MCF 10A (cell line): Measurements from ENCODE around the gene WFS1. TPM values are rescaled to one million over a fixed set of nuclear protein-coding genes. Genes with fewer than 3 reads are reported as not detected.

ENCODE experiments used
- BruUV-seq: library from RNA; stranded (reverse); fragments of 400-500 nt; replicated peaks from 2 replicates; lab custom pipeline; 2021; lab: Mats Ljungman, UMichigan
- CTCF ChIA-PET: fragments of 300-600 bp; sonication (Branson Sonifier 250); formaldehyde crosslinking; extraction: SDS; loops from one replicate; lab custom pipeline; 2021; ENCODE audit warnings: antibody characterized with exemption, inconsistent platforms; lab: Yijun Ruan, JAX
- POLR2A ChIA-PET: fragments of 300-600, 350-650 bp; sonication (Branson Sonifier 250); formaldehyde crosslinking; extraction: SDS; loops from one replicate; lab custom pipeline; 2020; ENCODE audit warnings: antibody characterized with exemption, inconsistent platforms; lab: Yijun Ruan, JAX
- DNase-seq: peaks from one replicate; pipeline ENCODE4 v3.0.0-alpha.2; 2018; ENCODE audit not compliant: unreplicated experiment
- H3K27ac Mint-ChIP-seq: one replicate; pipeline ENCODE4 v1.8.0; 2022; ENCODE audit warnings: mild to moderate bottlenecking, low read depth, mixed read lengths; ENCODE audit not compliant: unreplicated experiment
- H3K27me3 Mint-ChIP-seq: one replicate; pipeline ENCODE4 v1.8.0; 2022; ENCODE audit warnings: mixed read lengths; ENCODE audit not compliant: insufficient read depth, unreplicated experiment
- H3K36me3 Mint-ChIP-seq: one replicate; pipeline ENCODE4 v1.8.0; 2022; ENCODE audit warnings: mild to moderate bottlenecking, moderate library complexity, mixed read lengths; ENCODE audit not compliant: insufficient read depth, unreplicated experiment
- H3K4me1 Mint-ChIP-seq: one replicate; pipeline ENCODE4 v1.8.0; 2022; ENCODE audit warnings: mixed read lengths; ENCODE audit not compliant: insufficient read depth, unreplicated experiment
- H3K4me3 Mint-ChIP-seq: one replicate; pipeline ENCODE4 v1.8.0; 2022; ENCODE audit warnings: mild to moderate bottlenecking, moderate library complexity, mixed read lengths; ENCODE audit not compliant: unreplicated experiment
- H3K9me3 Mint-ChIP-seq: one replicate; pipeline ENCODE4 v1.8.0; 2022; ENCODE audit warnings: mixed read lengths; ENCODE audit not compliant: unreplicated experiment
- intact Hi-C: fragments of 100-400 bp; cut with micrococcal nuclease; formaldehyde crosslinking; loops from 2 replicates; pipeline ENCODE4 v1.14.1; 2022
- total RNA-seq: library from RNA; stranded (reverse); gene quantifications from 2 replicates; pipeline ENCODE4 v1.2.3, GENCODE V29; 2022
- TF ChIP-seq, protein P1 (sequence below): fragments of 200-600 bp; IDR thresholded peaks from one replicate; pipeline ENCODE4 v1.8.0; 2022; ENCODE audit warnings: antibody characterized with exemption, mild to moderate bottlenecking; ENCODE audit not compliant: unreplicated experiment

WFS1 gene
- total RNA-seq, 1 experiment from 2014 or later, result 41.7 TPM

- BruUV-seq, result no TSS peak
- no peak for DNase-seq
- TF ChIP-seq, protein P1, sequence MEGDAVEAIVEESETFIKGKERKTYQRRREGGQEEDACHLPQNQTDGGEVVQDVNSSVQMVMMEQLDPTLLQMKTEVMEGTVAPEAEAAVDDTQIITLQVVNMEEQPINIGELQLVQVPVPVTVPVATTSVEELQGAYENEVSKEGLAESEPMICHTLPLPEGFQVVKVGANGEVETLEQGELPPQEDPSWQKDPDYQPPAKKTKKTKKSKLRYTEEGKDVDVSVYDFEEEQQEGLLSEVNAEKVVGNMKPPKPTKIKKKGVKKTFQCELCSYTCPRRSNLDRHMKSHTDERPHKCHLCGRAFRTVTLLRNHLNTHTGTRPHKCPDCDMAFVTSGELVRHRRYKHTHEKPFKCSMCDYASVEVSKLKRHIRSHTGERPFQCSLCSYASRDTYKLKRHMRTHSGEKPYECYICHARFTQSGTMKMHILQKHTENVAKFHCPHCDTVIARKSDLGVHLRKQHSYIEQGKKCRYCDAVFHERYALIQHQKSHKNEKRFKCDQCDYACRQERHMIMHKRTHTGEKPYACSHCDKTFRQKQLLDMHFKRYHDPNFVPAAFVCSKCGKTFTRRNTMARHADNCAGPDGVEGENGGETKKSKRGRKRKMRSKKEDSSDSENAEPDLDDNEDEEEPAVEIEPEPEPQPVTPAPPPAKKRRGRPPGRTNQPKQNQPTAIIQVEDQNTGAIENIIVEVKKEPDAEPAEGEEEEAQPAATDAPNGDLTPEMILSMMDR, result no peak
- CTCF ChIA-PET, result interaction anchor here (0.7 to 20.3 kb wide), 27 partner anchors 9 to 921 kb away, joined by 3 to 522 read pairs (median 5); no protein-coding TSS in a partner anchor
- POLR2A ChIA-PET, result no interaction called here
- Mint-ChIP-seq H3K36me3 (no peaks in the 10 kb centered on the region), H3K27me3 (no peaks in the 10 kb centered on the region), H3K4me3 (no peak overlapping the region), H3K9me3 (no peaks in the 10 kb centered on the region), H3K27ac (no peak overlapping the region), H3K4me1 (no peaks in the 10 kb centered on the region)
- intact Hi-C loops, result loop anchor here (1.0 kb wide), 1 partner anchor 214 kb away; no protein-coding TSS in a partner anchor
Observed at GRCh38 chr4:6332669-6333050, 63.0 kb downstream of the WFS1 start.

DNA sequence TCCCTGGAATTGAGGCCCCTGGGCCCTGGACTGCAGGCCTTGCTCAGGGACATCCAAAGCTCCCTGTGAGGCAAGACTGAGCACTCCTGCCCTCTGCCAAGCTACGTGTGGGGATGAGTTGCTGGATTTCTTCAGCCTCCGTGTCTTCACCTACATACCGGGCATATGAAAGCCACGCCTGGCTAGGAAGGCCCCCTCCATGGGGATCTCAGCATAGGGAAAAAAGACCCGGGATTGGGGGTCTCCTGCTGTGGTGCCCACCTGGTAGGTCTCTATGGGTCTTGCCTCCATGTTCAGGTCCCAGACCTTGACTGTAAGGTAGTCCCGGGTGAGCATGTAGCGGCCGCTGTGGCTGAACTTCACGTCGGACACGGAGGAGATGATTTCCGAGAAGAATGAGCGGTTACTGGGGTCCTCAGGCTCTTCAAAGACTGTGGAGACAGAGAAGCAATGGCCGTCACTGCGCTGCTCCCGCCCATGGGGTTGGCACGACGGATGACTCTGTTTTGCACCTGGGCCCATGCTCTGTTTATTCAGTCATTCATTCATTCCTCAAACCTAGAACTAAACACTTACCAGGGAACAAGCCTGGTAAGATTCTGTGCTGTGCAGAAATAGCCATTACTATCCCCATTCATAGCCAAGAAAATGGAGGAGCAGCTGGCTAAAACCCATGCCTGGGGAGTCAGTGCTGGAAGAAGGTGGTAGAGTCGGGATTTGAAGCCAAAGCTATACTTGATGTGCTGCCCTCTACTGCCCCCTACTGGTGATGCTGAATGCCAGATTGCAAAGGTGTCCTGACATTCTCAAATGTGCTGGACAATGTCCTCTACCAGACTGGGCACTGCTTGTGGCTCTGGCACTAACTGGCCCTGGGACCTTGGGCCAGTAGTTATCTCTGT lies 63.9 kb downstream of the WFS1 start:
- intact Hi-C loops, result no loop called here
- ChIA-PET CTCF (interaction anchor here (0.6 to 20.3 kb wide), 10 partner anchors 9 to 323 kb away, joined by 3 to 522 read pairs (median 7); no protein-coding TSS in a partner anchor), POLR2A (interaction anchor here (0.6 to 1.5 kb wide), 2 partner anchors 10 to 11 kb away, joined by 3 read pairs; no protein-coding TSS in a partner anchor)
- no TSS peak for BruUV-seq
- Mint-ChIP-seq H3K9me3 (no peaks in the 10 kb centered on the region), H3K4me1 (no peaks in the 10 kb centered on the region), H3K27me3 (peaks cover 6% of the 10 kb centered on the region), H3K4me3 (no peak overlapping the region), H3K27ac (no peak overlapping the region), H3K36me3 (no peaks in the 10 kb centered on the region)
- peak; percentile 42 for DNase-seq
- TF ChIP-seq, protein P1, result peak; percentile 72

DNA sequence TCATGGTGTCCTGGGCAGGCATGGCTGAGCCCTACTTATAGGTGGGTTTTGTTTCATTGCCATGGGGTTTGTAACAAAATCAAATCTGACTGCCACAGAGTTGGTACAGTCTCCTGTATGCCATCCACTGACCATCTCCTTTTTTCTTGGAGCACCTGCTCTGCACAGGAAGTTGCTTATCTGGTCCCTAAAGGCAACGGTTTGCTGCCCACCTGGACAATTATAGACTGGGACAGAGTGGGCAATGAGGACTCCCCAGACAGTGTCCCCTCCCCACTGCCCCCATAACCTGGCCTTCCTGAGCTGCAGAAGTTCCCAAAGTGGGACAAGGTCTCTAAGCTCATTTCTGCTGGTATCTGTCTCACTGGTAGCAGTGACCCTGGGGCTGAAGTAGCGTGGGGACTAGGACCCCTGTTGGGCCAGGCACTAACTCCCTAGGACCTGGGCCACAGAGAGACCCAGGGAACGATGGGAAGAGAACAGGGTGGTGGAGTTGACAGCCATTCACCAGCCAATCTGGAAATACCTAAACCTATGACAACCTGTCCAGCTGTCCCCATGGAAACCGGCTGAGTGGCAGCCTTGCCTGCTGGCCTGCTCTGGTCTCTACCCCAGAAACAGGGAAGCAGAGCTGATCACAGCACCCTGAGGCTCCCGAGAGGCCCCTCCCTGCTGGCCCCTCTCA lies 64.7 kb downstream of the WFS1 start:
- no TSS peak for BruUV-seq
- intact Hi-C loops, result no loop called here

More for the DNA sequence above, 64.7 kb downstream of the WFS1 start:
- DNase-seq, result no peak
- Mint-ChIP-seq H3K27me3 (peaks cover 11% of the 10 kb centered on the region), H3K27ac (no peak overlapping the region), H3K4me3 (no peak overlapping the region), H3K36me3 (no peaks in the 10 kb centered on the region), H3K9me3 (no peaks in the 10 kb centered on the region), H3K4me1 (no peaks in the 10 kb centered on the region)
- TF ChIP-seq, protein P1, result no peak
- POLR2A ChIA-PET, result interaction anchor here (1.5 kb wide), 1 partner anchor 9 kb away, joined by 3 read pairs; no protein-coding TSS in a partner anchor
- CTCF ChIA-PET, result interaction anchor here (0.6 to 20.3 kb wide), 11 partner anchors 8 to 1922 kb away, joined by 3 to 522 read pairs (median 4); no protein-coding TSS in a partner anchor
